Measurements from ENCODE around the gene PARD3. TPM values are rescaled to one million over a fixed set of nuclear protein-coding genes. Genes with fewer than 3 reads are reported as not detected.

PARD3 gene
- total RNA-seq, 1 experiment from 2014 or later: 51.8 TPM

- TF ChIP-seq GRHL2 (CRISPR knock-in tag; IDR thresholded peaks at IDR 0.05; ENCODE audit: insufficient replicate concordance, severe bottlenecking): no peak
- no peak for TF ChIP-seq ETV6 (CRISPR knock-in tag; IDR thresholded peaks at IDR 0.05)
- TF ChIP-seq ZNF317 (CRISPR knock-in tag; IDR thresholded peaks at IDR 0.05; ENCODE audit: borderline replicate concordance, low read depth): no peak
- TF ChIP-seq IRF1 (CRISPR knock-in tag; IDR thresholded peaks at IDR 0.05): no peak
Measured at GRCh38 chr10:34190580-34190979, 624.5 kb downstream of the PARD3 start (continued).

GRCh38 chr10:34189830-34190229 is 625.3 kb downstream of the PARD3 start:
- H3K4me3 Mint-ChIP-seq: no peak overlapping the region
- CTCF ChIA-PET: no interaction called here

More at GRCh38 chr10:34189830-34190229, 625.3 kb downstream of the PARD3 start:
- no peaks in the 10 kb centered on the region for H3K36me3 Mint-ChIP-seq
- H3K4me1 Mint-ChIP-seq: peaks cover 72% of the 10 kb centered on the region
- H3K9me3 Mint-ChIP-seq: no peaks in the 10 kb centered on the region
- TF ChIP-seq IRF2 (CRISPR knock-in tag; IDR thresholded peaks at IDR 0.05; ENCODE audit: borderline replicate concordance, low read depth) (no peak), CDX4 (CRISPR knock-in tag; IDR thresholded peaks at IDR 0.05; ENCODE audit: borderline replicate concordance) (no peak), ZSCAN18 (CRISPR knock-in tag; IDR thresholded peaks at IDR 0.05) (no peak), ZNF532 (CRISPR knock-in tag; IDR thresholded peaks at IDR 0.05; ENCODE audit: borderline replicate concordance) (no peak), TCF7 (CRISPR knock-in tag; IDR thresholded peaks at IDR 0.05; ENCODE audit: low read depth) (no peak), USF2 (CRISPR knock-in tag; IDR thresholded peaks at IDR 0.05) (no peak)
- peaks cover 5% of the 10 kb centered on the region; the same call in 1 of the 2 replicates for H3K27me3 Mint-ChIP-seq (ENCODE audit: low read depth)
- POLR2A ChIA-PET: no interaction called here
- no peak overlapping the region for H3K27ac Mint-ChIP-seq
- ATAC-seq (no peak), DNase-seq (ENCODE audit: low spot score) (no peak)
